HepG2 (cell line): ENCODE measurements around the gene RNGTT.

Experiments
- AKAP8 ChIP-seq: sonication (generic); formaldehyde crosslinking; IDR thresholded peaks from 2 replicates; pipeline ENCODE4 v1.5.1; 2020; ENCODE audit warnings: mild to moderate bottlenecking, missing genetic modification reagents
- IRX3 ChIP-seq: sonication (generic); formaldehyde crosslinking; IDR thresholded peaks from 2 replicates; pipeline ENCODE4 v1.8.1; 2023; ENCODE audit warnings: mild to moderate bottlenecking, low read depth, missing genetic modification reagents, borderline replicate concordance
- JUND ChIP-seq: sonication (generic); formaldehyde crosslinking; IDR thresholded peaks from 2 replicates; pipeline ENCODE4 v1.8.0; 2022; ENCODE audit warnings: mild to moderate bottlenecking, missing genetic modification reagents
- ZBTB38 ChIP-seq: sonication (generic); formaldehyde crosslinking; IDR thresholded peaks from 2 replicates; pipeline ENCODE4 v1.5.1; 2020; ENCODE audit warnings: mild to moderate bottlenecking, missing genetic modification reagents
- TF ChIP-seq, protein P1 (sequence below): sonication (generic); formaldehyde crosslinking; IDR thresholded peaks from 2 replicates; pipeline ENCODE4 v1.4.0; 2020; ENCODE audit warnings: mild to moderate bottlenecking, missing genetic modification reagents
- TF ChIP-seq, protein P2 (sequence below): sonication (generic); formaldehyde crosslinking; IDR thresholded peaks from 2 replicates; pipeline ENCODE4 v1.4.0; 2020; ENCODE audit warnings: missing genetic modification reagents

DNA sequence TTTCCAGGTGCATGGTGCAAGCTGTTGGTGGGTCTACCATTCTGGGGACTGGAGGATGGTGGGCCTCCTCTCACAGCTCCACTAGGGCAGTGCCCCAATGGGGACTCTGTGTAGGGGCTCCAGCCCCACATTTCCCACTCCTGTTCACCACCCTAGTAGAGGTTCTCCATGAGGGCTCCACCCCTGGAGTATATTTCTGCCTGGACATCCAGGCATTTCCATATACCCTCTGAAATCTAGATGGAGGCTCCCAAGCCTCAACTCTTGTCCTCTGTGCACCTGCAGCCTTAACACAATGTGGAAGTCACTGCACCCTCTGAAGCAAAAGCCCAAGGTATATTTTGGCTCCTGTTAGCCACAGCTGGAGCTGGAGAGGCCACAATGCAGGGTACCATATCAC lies 393.5 kb downstream of the RNGTT start:
- TF ChIP-seq ZBTB38 (CRISPR knock-in tag): no peak
- TF ChIP-seq IRX3 (CRISPR knock-in tag): no peak
- TF ChIP-seq, protein P1, sequence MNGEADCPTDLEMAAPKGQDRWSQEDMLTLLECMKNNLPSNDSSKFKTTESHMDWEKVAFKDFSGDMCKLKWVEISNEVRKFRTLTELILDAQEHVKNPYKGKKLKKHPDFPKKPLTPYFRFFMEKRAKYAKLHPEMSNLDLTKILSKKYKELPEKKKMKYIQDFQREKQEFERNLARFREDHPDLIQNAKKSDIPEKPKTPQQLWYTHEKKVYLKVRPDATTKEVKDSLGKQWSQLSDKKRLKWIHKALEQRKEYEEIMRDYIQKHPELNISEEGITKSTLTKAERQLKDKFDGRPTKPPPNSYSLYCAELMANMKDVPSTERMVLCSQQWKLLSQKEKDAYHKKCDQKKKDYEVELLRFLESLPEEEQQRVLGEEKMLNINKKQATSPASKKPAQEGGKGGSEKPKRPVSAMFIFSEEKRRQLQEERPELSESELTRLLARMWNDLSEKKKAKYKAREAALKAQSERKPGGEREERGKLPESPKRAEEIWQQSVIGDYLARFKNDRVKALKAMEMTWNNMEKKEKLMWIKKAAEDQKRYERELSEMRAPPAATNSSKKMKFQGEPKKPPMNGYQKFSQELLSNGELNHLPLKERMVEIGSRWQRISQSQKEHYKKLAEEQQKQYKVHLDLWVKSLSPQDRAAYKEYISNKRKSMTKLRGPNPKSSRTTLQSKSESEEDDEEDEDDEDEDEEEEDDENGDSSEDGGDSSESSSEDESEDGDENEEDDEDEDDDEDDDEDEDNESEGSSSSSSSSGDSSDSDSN (CRISPR knock-in tag): no peak
- TF ChIP-seq AKAP8 (CRISPR knock-in tag): no peak
- TF ChIP-seq, protein P2, sequence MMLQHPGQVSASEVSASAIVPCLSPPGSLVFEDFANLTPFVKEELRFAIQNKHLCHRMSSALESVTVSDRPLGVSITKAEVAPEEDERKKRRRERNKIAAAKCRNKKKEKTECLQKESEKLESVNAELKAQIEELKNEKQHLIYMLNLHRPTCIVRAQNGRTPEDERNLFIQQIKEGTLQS (CRISPR knock-in tag): no peak
- TF ChIP-seq JUND (CRISPR knock-in tag): no peak
